ENCODE data around the gene BABAM2.

The BABAM2 gene

GRCh38 chr2:28088970-28089369 is 198.4 kb downstream of the BABAM2 start:
- Histone ChIP-seq H2AFZ (ENCODE audit: low read depth, low read length) (no peak overlapping the region), H3K4me2 (ENCODE audit: insufficient read depth, low read length) (no peak overlapping the region)
- ATAC-seq (ENCODE audit: insufficient read depth, low read depth): no peak

GRCh38 chr2:28089486-28089885 is 199.0 kb downstream of the BABAM2 start:
- Histone ChIP-seq H3K4me2 (ENCODE audit: insufficient read depth, low read length) (no peak overlapping the region), H3K27me3 (ENCODE audit: insufficient read depth, low read length, poor library complexity) (no peaks in the 10 kb centered on the region), H3K27ac (ENCODE audit: low read length) (no peak overlapping the region), H2AFZ (ENCODE audit: low read depth, low read length) (no peak overlapping the region), H4K20me1 (ENCODE audit: insufficient read depth, low read length) (no peaks in the 10 kb centered on the region), H3K36me3 (ENCODE audit: insufficient read depth, low read length) (no peaks in the 10 kb centered on the region), H3K4me3 (ENCODE audit: low read depth in 1 of 2, low read length in 2 of 2) (no peak overlapping the region), H3K79me2 (ENCODE audit: insufficient read depth, low read length) (no peaks in the 10 kb centered on the region), H3K9me3 (ENCODE audit: insufficient read depth, low read length, severe bottlenecking) (no peaks in the 10 kb centered on the region), H3K4me1 (ENCODE audit: insufficient read depth, low read length) (no peaks in the 10 kb centered on the region), H3K9ac (ENCODE audit: low read depth, low read length) (no peak overlapping the region)
- DNase-seq (no peak), ATAC-seq (ENCODE audit: insufficient read depth, low read depth) (no peak)
- TF ChIP-seq CTCF (IDR thresholded peaks at IDR 0.05; ENCODE audit: borderline replicate concordance, extremely low read depth, low read length, poor library complexity, severe bottlenecking): no peak

More at GRCh38 chr2:28088970-28089369, 198.4 kb downstream of the BABAM2 start:
- DNase-seq: no peak
- Histone ChIP-seq H3K27me3 (ENCODE audit: insufficient read depth, low read length, poor library complexity) (no peaks in the 10 kb centered on the region), H3K79me2 (ENCODE audit: insufficient read depth, low read length) (no peaks in the 10 kb centered on the region), H3K9me3 (ENCODE audit: insufficient read depth, low read length, severe bottlenecking) (no peaks in the 10 kb centered on the region), H3K4me3 (ENCODE audit: low read depth in 1 of 2, low read length in 2 of 2) (no peak overlapping the region), H3K9ac (ENCODE audit: low read depth, low read length) (no peak overlapping the region), H3K36me3 (ENCODE audit: insufficient read depth, low read length) (no peaks in the 10 kb centered on the region), H3K4me1 (ENCODE audit: insufficient read depth, low read length) (peaks cover 2% of the 10 kb centered on the region; the same call in 1 of the 2 replicates), H4K20me1 (ENCODE audit: insufficient read depth, low read length) (no peaks in the 10 kb centered on the region), H3K27ac (ENCODE audit: low read length) (no peak overlapping the region)
- TF ChIP-seq EZH2 (IDR thresholded peaks at IDR 0.05; ENCODE audit: borderline replicate concordance, low read depth, low read length, severe bottlenecking) (no peak), CTCF (IDR thresholded peaks at IDR 0.05; ENCODE audit: borderline replicate concordance, extremely low read depth, low read length, poor library complexity, severe bottlenecking) (no peak)

- Histone ChIP-seq H3K9me3 (ENCODE audit: insufficient read depth, low read length, severe bottlenecking) (no peaks in the 10 kb centered on the region), H3K4me2 (ENCODE audit: insufficient read depth, low read length) (no peak overlapping the region), H3K27me3 (ENCODE audit: insufficient read depth, low read length, poor library complexity) (no peaks in the 10 kb centered on the region), H3K9ac (ENCODE audit: low read depth, low read length) (no peak overlapping the region), H4K20me1 (ENCODE audit: insufficient read depth, low read length) (no peaks in the 10 kb centered on the region), H3K79me2 (ENCODE audit: insufficient read depth, low read length) (no peaks in the 10 kb centered on the region), H3K4me1 (ENCODE audit: insufficient read depth, low read length) (no peaks in the 10 kb centered on the region), H2AFZ (ENCODE audit: low read depth, low read length) (no peak overlapping the region), H3K4me3 (ENCODE audit: low read depth in 1 of 2, low read length in 2 of 2) (no peak overlapping the region), H3K36me3 (ENCODE audit: insufficient read depth, low read length) (no peaks in the 10 kb centered on the region), H3K27ac (ENCODE audit: low read length) (no peak overlapping the region)
- TF ChIP-seq EZH2 (IDR thresholded peaks at IDR 0.05; ENCODE audit: borderline replicate concordance, low read depth, low read length, severe bottlenecking) (no peak), CTCF (IDR thresholded peaks at IDR 0.05; ENCODE audit: borderline replicate concordance, extremely low read depth, low read length, poor library complexity, severe bottlenecking) (no peak)
- DNase-seq (no peak), ATAC-seq (ENCODE audit: insufficient read depth, low read depth) (no peak)
Observed at GRCh38 chr2:28093308-28093707, 202.8 kb downstream of the BABAM2 start.

- H3K27ac ChIP-seq (ENCODE audit: low read length): no peak overlapping the region
- no peaks in the 10 kb centered on the region for H3K79me2 ChIP-seq (ENCODE audit: insufficient read depth, low read length)
- H3K36me3 ChIP-seq (ENCODE audit: insufficient read depth, low read length): no peaks in the 10 kb centered on the region
- no peak overlapping the region for H3K9ac ChIP-seq (ENCODE audit: low read depth, low read length)
- no peaks in the 10 kb centered on the region for H3K27me3 ChIP-seq (ENCODE audit: insufficient read depth, low read length, poor library complexity)
- no peaks in the 10 kb centered on the region for H3K4me1 ChIP-seq (ENCODE audit: insufficient read depth, low read length)
- no peaks in the 10 kb centered on the region for H3K9me3 ChIP-seq (ENCODE audit: insufficient read depth, low read length, severe bottlenecking)
- DNase-seq: no peak
- H3K4me2 ChIP-seq (ENCODE audit: insufficient read depth, low read length): no peak overlapping the region
- no peak for TF ChIP-seq EZH2 (IDR thresholded peaks at IDR 0.05; ENCODE audit: borderline replicate concordance, low read depth, low read length, severe bottlenecking)
- TF ChIP-seq CTCF (IDR thresholded peaks at IDR 0.05; ENCODE audit: borderline replicate concordance, extremely low read depth, low read length, poor library complexity, severe bottlenecking): no peak
- no peak for ATAC-seq (ENCODE audit: insufficient read depth, low read depth)
- no peak overlapping the region for H3K4me3 ChIP-seq (ENCODE audit: low read depth in 1 of 2, low read length in 2 of 2)
- no peak overlapping the region for H2AFZ ChIP-seq (ENCODE audit: low read depth, low read length)
- no peaks in the 10 kb centered on the region for H4K20me1 ChIP-seq (ENCODE audit: insufficient read depth, low read length)
Observed at GRCh38 chr2:28093768-28094167, 203.2 kb downstream of the BABAM2 start.

Data from DND-41 (cell line).